22Rv1 (cell line): ENCODE measurements around the gene SOX21.

Experiments
- CTCF ChIP-seq: fragments of 450-650 bp; IDR thresholded peaks from 2 replicates; pipeline ENCODE4 v1.5.1; 2017; ENCODE audit warnings: mild to moderate bottlenecking
- ZFX ChIP-seq: fragments of 450-650 bp; IDR thresholded peaks from 2 replicates; pipeline ENCODE4 v1.6.1; 2017; ENCODE audit warnings: antibody characterized with exemption, borderline replicate concordance

- TF ChIP-seq CTCF = no peak
- TF ChIP-seq ZFX = no peak
Measured at GRCh38 chr13:94761407-94761806, 49.1 kb upstream of the SOX21 start.
